Measurements from ENCODE around the gene CDCP2.
A peak's percentile ranks its signal among the peaks of the same experiment; 100 is the strongest.
"Not testable (repeated sequence)": the region's sequence is repeated elsewhere in the genome, so short reads cannot be mapped to it uniquely, and the experiment has no call there.

The CDCP2 gene

GRCh38 chr1:54114001-54114400 lies 38.8 kb downstream of the CDCP2 start:
- no peak for DNase-seq

- no peak for DNase-seq
These were observed 40.0 kb downstream of the CDCP2 start for GRCh38 chr1:54112705-54113368.

GRCh38 chr1:54112027-54112426 lies 40.8 kb downstream of the CDCP2 start:
- no peak for DNase-seq

DNA sequence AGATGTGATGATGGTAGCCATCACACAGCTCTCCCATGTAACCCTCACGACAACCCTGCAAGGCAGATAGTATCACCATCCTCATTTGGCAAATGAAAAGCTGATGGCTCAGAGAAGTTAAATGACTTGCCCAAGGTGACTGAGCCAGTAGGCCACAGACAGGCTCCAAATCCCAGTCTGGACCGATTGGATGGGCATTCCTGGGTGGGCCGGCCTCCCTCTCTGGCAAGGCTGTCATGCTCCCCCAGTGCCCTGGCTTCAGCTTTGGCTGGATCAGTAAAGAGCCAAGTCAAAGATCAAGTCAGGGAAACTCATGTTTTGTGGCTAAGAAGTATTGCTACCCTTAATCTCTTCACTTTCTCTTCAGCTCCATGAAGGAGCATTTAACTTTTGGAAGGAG lies 41.2 kb downstream of the CDCP2 start:
- DNase-seq: no peak

DNA sequence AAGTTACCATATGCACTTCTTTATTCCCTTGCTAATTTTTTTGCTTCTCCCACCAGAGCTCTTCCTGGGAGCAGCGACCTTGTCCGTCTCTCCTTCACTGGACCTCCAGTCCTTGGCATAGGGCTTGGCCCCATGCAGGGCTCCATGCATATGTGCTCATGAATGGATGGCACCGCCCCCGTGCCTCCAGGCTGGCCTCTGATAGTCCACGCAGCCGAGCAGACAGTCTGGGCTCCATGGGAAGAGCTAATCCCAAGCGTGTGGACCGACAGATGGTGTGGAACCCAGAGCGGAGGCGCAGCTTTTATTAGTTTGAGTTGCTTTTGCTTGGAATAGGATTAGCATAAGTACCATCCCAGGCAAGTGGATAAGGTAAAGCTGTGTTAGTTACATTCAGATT lies 41.8 kb downstream of the CDCP2 start:
- no peak for DNase-seq

GRCh38 chr1:54109129-54110090 lies 43.4 kb downstream of the CDCP2 start:
- DNase-seq: no peak

DNA sequence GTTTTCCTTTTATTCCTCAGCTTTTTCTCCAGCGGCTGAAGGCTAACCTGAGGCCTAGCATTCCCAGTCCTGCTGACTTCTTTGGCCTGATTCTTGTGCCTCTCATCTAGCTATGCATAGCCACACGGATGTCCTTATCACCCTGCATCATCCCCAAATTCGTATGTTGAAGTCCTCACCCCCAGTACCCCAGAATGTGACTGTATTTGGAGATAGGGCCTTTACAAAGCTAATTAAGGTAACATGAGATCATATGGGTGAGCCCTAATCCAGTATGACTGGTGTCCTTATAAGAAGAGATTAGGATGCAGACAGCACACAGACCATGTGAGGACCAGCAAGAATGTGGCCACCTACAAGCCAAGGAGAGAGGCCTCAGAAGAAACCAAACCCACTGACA lies 44.6 kb downstream of the CDCP2 start:
- DNase-seq: no peak

DNA sequence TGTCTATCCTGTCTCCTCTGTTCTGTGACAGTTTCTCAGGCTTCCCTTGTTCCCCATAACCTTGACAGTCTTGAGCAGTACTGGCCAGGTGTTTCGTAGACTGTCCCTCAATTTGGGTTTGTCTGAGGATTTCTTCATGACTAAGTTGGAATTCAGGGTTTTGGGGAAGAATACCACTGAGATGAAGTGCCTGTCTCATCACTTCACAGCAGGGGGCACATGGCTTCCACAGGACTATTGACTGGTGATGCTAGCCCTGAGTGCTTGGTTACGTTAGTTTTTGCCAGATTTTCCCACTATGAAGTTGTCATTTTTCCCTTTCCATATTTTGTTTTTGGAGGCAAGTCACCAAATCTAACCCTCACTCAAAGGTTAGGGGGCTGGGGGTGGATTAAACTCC lies 45.7 kb downstream of the CDCP2 start:
- no peak for DNase-seq

DNA sequence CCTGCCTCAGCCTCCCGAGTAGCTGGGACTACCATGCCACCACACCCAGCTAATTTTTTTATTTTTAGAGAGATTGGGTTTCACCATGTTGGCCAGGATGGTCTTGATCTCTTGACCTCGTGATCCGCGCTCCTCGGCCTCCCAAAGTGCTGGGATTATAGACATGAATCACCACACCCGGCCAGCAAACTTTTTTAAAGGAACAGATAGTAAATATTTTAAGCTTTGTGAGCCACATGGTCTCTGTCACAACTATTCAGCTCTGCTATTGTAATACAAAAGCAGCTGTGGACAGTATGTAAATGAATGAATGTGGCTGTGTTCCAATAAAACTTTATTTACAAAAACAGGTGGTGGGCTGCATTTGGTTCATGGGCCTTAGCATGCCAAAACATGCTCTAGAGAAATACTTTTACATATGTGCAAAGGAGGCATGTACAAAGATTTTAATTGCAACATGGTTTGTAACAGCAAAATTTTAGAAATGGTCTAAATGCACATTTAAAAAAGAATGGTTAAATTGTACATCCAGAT lies 47.0 kb downstream of the CDCP2 start:
- no peak for DNase-seq

DNA sequence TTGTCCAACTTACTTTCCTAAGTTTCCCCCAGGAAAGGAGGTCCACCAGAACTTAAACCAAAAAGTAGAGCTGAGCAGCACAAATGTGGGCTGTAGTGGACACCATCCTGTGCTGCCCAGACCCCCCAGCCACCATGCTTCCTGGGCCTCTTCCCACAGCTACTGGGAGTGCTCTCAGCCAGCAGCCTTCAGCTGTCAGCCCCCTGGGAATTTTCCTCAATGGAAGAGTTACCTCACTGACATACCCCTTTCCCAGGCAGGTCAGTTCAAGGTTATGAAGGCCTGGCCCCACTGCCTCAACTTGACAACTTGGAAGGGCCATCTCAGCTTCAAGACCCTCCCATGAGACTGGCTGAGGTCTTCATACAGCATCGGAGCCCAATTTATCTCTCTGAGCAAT lies 47.7 kb downstream of the CDCP2 start:
- no peak for DNase-seq

DNA sequence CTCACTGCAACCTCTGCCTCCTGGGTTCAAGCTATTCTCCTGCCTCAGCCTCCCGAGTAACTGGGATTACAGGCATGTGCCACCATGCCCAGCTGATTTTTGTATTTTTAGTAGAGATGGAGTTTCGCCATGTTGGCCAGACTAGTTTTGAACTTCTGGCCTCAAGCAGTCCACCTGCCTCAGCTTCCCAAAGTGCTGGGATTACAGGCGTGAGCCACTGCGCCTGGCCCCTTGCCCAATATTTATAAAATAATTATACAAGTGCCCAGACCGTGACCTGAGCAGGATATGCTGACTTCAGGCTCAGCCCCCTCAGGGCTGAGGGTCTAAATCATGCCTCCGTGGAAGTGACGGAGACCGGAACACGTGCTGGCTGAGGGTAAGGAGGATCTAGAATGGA lies 48.2 kb downstream of the CDCP2 start:
- DNase-seq: not testable (repeated sequence)

DNA sequence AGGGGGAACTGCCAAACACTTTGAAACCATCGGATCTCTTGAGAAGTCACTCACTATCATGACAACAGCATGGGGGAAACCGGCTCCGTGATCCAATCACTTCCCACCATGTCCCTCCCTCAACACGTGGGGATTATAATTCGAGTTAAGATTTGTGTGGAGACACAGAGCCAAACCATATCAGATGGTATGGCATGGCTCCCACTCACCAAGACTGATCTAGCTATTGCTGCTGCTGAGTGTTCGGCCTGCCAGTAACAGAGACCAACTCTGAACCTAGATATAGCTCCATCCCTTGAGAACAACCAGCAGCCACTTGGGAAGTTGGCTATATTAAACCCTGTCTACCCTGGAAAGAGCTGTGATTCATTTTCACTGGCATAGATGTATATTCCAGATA lies 49.4 kb downstream of the CDCP2 start:
- no peak for DNase-seq

GRCh38 chr1:54100500-54100899 lies 52.3 kb downstream of the CDCP2 start:
- DNase-seq: no peak

DNA sequence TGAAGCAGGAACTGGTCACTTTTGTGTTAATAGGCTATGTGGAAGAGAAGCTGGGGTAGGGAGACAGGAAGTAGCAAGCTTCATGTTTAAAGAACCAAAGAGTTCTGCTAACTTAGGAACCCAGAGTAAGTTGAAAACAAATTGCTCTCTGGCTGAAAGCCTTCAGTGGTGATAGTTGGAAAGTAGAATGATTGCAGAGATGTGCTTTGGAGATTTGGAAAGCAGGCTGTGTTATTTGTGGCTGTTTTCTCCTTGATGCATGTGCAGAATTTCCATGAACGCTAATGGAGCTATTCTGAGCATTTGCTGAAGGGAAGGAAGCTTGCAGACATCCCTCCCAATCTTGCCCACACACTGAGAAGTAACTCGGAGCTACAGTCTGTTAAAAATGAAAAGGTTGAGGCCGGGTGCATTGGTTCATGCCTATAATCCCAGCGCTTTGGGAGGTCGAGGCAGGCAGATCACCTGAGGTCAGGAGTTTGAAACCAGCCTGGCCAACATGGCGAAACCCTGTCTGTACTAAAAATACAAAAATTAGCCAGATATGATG lies 53.7 kb downstream of the CDCP2 start:
- DNase-seq: no peak

DNA sequence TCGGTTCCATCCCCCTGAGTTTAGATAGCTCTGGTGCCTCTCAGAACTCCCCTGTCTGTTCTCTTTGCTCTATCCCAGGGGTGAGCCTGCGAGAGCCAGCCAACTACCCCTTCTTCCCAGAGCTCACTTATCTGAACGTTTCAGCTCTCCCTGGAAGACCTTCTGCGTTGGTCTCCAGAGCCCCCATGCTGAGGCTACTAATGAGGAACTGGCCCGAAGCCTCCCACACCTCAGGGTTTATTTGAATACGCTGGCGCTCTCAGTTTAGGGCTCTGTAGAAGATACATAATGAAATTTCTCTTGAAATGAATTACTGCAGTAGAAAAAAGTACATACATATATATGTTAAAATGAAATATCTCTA lies 55.9 kb downstream of the CDCP2 start:
- no peak for DNase-seq

DNA sequence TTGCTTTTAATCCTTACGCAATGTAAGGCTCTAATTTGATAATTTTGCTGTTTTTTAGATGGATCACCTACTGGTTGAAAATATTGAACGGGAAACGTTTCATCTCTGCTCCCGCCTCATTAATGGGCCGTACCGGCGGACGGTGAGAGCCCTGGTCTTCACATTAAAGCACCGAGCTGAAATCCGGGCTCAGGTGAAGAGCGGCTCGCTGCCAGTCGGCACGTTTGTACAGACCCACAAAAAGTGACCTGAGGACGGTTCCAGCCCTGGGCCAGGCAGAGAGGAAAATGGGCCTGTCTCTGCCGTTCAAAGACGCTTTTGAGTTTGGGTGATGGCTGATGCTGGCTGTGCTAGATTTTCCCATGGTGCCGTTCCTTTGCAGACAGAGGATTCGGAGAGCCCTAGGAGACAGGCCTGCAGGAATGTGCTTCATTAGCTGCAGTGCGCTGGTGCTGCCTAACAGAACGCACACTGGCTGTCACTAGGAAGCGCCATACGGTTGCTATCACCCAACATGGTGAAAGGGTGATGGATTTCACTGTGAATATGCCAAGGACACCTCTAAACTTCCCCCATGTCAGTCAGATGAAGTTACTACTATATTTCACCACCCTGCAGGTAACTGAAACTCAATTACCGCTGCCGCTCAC lies 56.4 kb downstream of the CDCP2 start:
- DNase-seq: no peak

DNA sequence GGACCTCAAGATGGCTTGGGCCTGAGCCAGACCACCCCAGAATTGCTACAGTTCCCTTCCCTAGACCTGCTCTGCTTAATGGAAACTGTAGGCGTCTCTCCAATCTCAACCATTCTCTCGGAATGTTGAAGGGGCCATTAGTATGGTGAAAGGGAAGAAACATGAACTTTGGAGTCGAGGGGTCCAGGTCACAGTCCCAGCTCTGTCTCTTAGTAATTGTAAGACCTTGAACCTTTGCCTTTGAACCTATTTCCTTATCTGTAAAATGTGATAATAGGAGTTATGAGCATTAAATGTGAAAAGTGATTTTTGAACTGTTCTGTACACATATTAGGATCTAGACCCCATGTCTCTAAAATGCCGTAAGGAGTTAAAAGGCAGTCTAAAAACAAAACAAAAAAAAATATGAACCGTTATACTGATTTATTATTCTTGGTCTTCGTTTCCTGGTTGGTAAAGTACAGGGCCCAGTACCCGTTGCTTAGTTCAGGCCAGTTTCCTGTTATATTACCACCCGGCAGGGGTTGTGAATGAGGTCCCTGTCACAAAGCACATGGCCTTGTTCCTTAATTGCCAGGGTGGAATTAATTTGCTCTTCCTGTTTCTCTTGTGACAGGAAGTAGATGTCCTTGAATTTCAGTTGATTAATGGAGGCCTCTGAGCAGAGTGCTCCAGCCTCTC lies 57.1 kb downstream of the CDCP2 start:
- no peak for DNase-seq

GRCh38 chr1:54094730-54095105 lies 58.1 kb downstream of the CDCP2 start:
- not testable (repeated sequence) for DNase-seq

GRCh38 chr1:54094001-54094729 lies 58.6 kb downstream of the CDCP2 start:
- DNase-seq: peak; percentile 29

- no peak for DNase-seq
These were observed 61.1 kb downstream of the CDCP2 start for GRCh38 chr1:54091666-54092065.

GRCh38 chr1:54088385-54088784 lies 64.4 kb downstream of the CDCP2 start:
- peak; percentile 36 for DNase-seq

DNA sequence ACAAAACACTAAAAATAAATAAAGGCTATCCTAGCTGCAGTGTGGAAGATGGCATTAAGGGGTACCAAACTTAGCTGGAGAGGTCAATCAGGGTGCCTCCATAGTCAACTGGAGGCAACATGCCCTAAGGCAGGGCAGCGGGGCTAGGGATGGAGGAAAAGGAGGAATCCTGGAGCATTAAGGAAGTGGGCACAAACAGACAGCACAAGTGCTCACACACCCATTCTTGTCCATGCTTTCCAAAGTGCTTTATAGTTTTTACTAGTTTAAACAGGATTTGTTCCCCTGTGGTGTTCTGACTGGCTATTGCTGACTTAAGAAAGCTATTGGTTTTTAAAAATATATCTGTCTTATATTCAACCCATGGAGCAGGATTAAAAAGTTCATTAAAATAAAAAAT lies 66.0 kb downstream of the CDCP2 start:
- DNase-seq: no peak
